SK-N-SH treated with all-trans-retinoic acid at 6 μM for 48 hours (cell line): ENCODE results near the gene SP3.

Experiments
- ATAC-seq: fragments of 200-7000 bp; cut with Tn5 transposase; 3 replicates; pipeline ENCODE4 v1.9.1; 2020; ENCODE audit warnings: mild to moderate bottlenecking, moderate library complexity
- ARNTL ChIP-seq: fragments of 450-650 bp; formaldehyde crosslinking; IDR thresholded peaks from 2 replicates; pipeline ENCODE4 v1.5.0; 2020; ENCODE audit warnings: low read depth, mild to moderate bottlenecking, moderate library complexity, borderline replicate concordance
- BACH2 ChIP-seq: fragments of 250-450 bp; sonication (Bioruptor Pico); IDR thresholded peaks from 2 replicates; pipeline ENCODE4 v1.9.0; 2021; ENCODE audit warnings: mild to moderate bottlenecking, borderline replicate concordance
- CSDC2 ChIP-seq: fragments of 250-450 bp; sonication (Bioruptor Pico); IDR thresholded peaks from 2 replicates; pipeline ENCODE4 v1.5.0; 2020; ENCODE audit warnings: mild to moderate bottlenecking, moderate library complexity
- ESRRG ChIP-seq: fragments of 250-450 bp; sonication (Bioruptor Pico); IDR thresholded peaks from 2 replicates; pipeline ENCODE4 v1.6.1; 2021; ENCODE audit warnings: mild to moderate bottlenecking
- GLIS3 ChIP-seq: fragments of 250-450 bp; sonication (Bioruptor Pico); IDR thresholded peaks from 2 replicates; pipeline ENCODE4 v1.5.0; 2020; ENCODE audit warnings: mild to moderate bottlenecking, moderate library complexity
- ISL1 ChIP-seq: fragments of 250-450 bp; sonication (Bioruptor Pico); IDR thresholded peaks from 2 replicates; pipeline ENCODE4 v2.1.2; 2022; ENCODE audit warnings: mild to moderate bottlenecking, moderate library complexity
- OSR1 ChIP-seq: fragments of 250-450 bp; sonication (Bioruptor Pico); IDR thresholded peaks from 2 replicates; pipeline ENCODE4 v1.8.0; 2022; ENCODE audit warnings: moderate library complexity, mild to moderate bottlenecking, inconsistent platforms
- PPARA ChIP-seq: fragments of 250-450 bp; sonication (Bioruptor Pico); IDR thresholded peaks from 2 replicates; pipeline ENCODE4 v1.5.0; 2020; ENCODE audit warnings: mild to moderate bottlenecking, borderline replicate concordance
- RARB ChIP-seq: fragments of 250-450 bp; sonication (Bioruptor Pico); IDR thresholded peaks from 2 replicates; pipeline ENCODE4 v1.8.0; 2021; ENCODE audit warnings: mild to moderate bottlenecking, moderate library complexity
- SNAI2 ChIP-seq: fragments of 250-450 bp; sonication (Bioruptor Pico); IDR thresholded peaks from 2 replicates; pipeline ENCODE4 v1.5.0; 2020; ENCODE audit warnings: mild to moderate bottlenecking, moderate library complexity
- TCF4 ChIP-seq: fragments of 250-450 bp; sonication (Bioruptor Pico); IDR thresholded peaks from 2 replicates; pipeline ENCODE4 v1.8.0; 2021; ENCODE audit warnings: mild to moderate bottlenecking, moderate library complexity, borderline replicate concordance
- TOX ChIP-seq: fragments of 250-450 bp; sonication (Bioruptor Pico); IDR thresholded peaks from 2 replicates; pipeline ENCODE4 v1.8.0; 2021; ENCODE audit warnings: mild to moderate bottlenecking, moderate library complexity, borderline replicate concordance
- ZC3H10 ChIP-seq: fragments of 250-450 bp; sonication (Bioruptor Pico); IDR thresholded peaks from 2 replicates; pipeline ENCODE4 v1.5.1; 2021; ENCODE audit warnings: mild to moderate bottlenecking, moderate library complexity
- ZFP3 ChIP-seq: fragments of 250-450 bp; sonication (Bioruptor Pico); IDR thresholded peaks from 2 replicates; pipeline ENCODE4 v1.5.0; 2020; ENCODE audit warnings: mild to moderate bottlenecking, moderate library complexity
- ZFP30 ChIP-seq: fragments of 450-650 bp; formaldehyde crosslinking; IDR thresholded peaks from 2 replicates; pipeline ENCODE4 v1.5.0; 2022; ENCODE audit warnings: mild to moderate bottlenecking, moderate library complexity
- ZNF70 ChIP-seq: fragments of 450-650 bp; formaldehyde crosslinking; IDR thresholded peaks from 2 replicates; pipeline ENCODE4 v1.5.0; 2020; ENCODE audit warnings: mild to moderate bottlenecking, moderate library complexity
- ZNF8 ChIP-seq: fragments of 450-650 bp; formaldehyde crosslinking; IDR thresholded peaks from 2 replicates; pipeline ENCODE4 v1.5.0; 2020; ENCODE audit warnings: mild to moderate bottlenecking, moderate library complexity
- TF ChIP-seq, protein P1 (sequence below): fragments of 250-450 bp; sonication (Bioruptor Pico); IDR thresholded peaks from 2 replicates; pipeline ENCODE4 v1.5.0; 2020; ENCODE audit warnings: mild to moderate bottlenecking, moderate library complexity
- TF ChIP-seq, protein P2 (sequence below): fragments of 250-450 bp; sonication (Bioruptor Pico); IDR thresholded peaks from 2 replicates; pipeline ENCODE4 v1.5.1; 2021; ENCODE audit warnings: mild to moderate bottlenecking, moderate library complexity
- TF ChIP-seq, protein P3 (sequence below): fragments of 250-450 bp; sonication (Bioruptor Pico); IDR thresholded peaks from 2 replicates; pipeline ENCODE4 v1.8.0; 2020; ENCODE audit warnings: mild to moderate bottlenecking, moderate library complexity, borderline replicate concordance
- TF ChIP-seq, protein P4 (sequence below): fragments of 250-450 bp; sonication (Bioruptor Pico); IDR thresholded peaks from 2 replicates; pipeline ENCODE4 v1.8.0; 2021; ENCODE audit warnings: low read depth, mild to moderate bottlenecking, moderate library complexity, borderline replicate concordance
- TF ChIP-seq, protein P5 (sequence below): fragments of 250-450 bp; sonication (Bioruptor Pico); IDR thresholded peaks from 2 replicates; pipeline ENCODE4 v1.5.1; 2020; ENCODE audit warnings: low read depth, mild to moderate bottlenecking, moderate library complexity

Gene SP3

DNA sequence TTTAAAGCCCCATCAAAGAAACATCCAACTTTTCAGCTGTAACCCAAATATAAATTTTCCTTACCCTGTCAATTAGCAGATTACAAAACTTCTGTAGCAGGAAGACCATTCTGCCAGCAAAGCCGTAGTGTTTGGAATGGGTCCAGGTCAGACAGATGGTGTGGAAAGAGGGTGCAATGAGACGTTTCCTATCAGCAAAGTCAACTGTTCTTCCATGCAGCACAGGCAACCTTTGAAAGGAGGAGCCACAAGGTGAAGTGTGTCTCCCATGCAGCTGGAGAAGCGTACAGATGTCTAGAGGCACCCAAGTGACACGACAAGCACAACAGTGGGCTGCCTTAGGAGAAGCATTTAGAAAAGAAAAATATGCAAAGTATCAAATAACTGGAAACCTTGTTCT lies 83.7 kb downstream of the SP3 start:
- no peak for ATAC-seq

DNA sequence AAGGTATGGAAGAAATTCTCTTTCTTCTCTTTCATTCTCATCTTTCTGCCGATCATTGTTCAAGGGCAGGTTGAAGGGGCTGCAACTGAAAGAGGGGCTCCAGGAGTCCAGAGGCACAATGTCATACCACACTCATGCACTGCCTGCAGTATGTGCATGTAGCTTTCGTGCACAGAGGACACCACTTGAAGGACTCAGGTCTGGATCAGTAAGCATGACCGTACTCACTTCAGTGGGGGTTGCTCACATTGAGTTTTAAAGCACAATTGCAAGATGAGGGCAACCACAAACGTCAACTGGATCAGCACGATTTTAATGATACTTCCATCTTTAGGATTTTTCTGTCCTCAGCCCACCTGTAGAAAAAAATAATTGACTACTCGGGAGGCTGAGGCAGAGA lies 84.6 kb downstream of the SP3 start:
- ATAC-seq, result no peak
- TF ChIP-seq, protein P1, sequence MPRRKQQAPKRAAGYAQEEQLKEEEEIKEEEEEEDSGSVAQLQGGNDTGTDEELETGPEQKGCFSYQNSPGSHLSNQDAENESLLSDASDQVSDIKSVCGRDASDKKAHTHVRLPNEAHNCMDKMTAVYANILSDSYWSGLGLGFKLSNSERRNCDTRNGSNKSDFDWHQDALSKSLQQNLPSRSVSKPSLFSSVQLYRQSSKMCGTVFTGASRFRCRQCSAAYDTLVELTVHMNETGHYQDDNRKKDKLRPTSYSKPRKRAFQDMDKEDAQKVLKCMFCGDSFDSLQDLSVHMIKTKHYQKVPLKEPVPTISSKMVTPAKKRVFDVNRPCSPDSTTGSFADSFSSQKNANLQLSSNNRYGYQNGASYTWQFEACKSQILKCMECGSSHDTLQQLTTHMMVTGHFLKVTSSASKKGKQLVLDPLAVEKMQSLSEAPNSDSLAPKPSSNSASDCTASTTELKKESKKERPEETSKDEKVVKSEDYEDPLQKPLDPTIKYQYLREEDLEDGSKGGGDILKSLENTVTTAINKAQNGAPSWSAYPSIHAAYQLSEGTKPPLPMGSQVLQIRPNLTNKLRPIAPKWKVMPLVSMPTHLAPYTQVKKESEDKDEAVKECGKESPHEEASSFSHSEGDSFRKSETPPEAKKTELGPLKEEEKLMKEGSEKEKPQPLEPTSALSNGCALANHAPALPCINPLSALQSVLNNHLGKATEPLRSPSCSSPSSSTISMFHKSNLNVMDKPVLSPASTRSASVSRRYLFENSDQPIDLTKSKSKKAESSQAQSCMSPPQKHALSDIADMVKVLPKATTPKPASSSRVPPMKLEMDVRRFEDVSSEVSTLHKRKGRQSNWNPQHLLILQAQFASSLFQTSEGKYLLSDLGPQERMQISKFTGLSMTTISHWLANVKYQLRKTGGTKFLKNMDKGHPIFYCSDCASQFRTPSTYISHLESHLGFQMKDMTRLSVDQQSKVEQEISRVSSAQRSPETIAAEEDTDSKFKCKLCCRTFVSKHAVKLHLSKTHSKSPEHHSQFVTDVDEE (CRISPR knock-in tag), result no peak
- TF ChIP-seq OSR1 (CRISPR knock-in tag) (no peak), ZFP3 (CRISPR knock-in tag) (no peak), BACH2 (CRISPR knock-in tag) (no peak), TCF4 (CRISPR knock-in tag) (no peak), ARNTL (CRISPR knock-in tag) (no peak), CSDC2 (CRISPR knock-in tag) (no peak), ZNF70 (CRISPR knock-in tag) (no peak), PPARA (CRISPR knock-in tag) (no peak), ZFP30 (CRISPR knock-in tag) (no peak), ISL1 (CRISPR knock-in tag) (no peak), TOX (CRISPR knock-in tag) (no peak), ESRRG (CRISPR knock-in tag) (no peak), ZNF8 (CRISPR knock-in tag) (no peak), RARB (CRISPR knock-in tag) (no peak), GLIS3 (CRISPR knock-in tag) (no peak)
- TF ChIP-seq, protein P2, sequence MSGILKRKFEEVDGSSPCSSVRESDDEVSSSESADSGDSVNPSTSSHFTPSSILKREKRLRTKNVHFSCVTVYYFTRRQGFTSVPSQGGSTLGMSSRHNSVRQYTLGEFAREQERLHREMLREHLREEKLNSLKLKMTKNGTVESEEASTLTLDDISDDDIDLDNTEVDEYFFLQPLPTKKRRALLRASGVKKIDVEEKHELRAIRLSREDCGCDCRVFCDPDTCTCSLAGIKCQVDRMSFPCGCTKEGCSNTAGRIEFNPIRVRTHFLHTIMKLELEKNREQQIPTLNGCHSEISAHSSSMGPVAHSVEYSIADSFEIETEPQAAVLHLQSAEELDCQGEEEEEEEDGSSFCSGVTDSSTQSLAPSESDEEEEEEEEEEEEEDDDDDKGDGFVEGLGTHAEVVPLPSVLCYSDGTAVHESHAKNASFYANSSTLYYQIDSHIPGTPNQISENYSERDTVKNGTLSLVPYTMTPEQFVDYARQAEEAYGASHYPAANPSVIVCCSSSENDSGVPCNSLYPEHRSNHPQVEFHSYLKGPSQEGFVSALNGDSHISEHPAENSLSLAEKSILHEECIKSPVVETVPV, result no peak
- TF ChIP-seq, protein P3, sequence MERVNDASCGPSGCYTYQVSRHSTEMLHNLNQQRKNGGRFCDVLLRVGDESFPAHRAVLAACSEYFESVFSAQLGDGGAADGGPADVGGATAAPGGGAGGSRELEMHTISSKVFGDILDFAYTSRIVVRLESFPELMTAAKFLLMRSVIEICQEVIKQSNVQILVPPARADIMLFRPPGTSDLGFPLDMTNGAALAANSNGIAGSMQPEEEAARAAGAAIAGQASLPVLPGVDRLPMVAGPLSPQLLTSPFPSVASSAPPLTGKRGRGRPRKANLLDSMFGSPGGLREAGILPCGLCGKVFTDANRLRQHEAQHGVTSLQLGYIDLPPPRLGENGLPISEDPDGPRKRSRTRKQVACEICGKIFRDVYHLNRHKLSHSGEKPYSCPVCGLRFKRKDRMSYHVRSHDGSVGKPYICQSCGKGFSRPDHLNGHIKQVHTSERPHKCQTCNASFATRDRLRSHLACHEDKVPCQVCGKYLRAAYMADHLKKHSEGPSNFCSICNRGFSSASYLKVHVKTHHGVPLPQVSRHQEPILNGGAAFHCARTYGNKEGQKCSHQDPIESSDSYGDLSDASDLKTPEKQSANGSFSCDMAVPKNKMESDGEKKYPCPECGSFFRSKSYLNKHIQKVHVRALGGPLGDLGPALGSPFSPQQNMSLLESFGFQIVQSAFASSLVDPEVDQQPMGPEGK (CRISPR knock-in tag), result no peak
- TF ChIP-seq, protein P4, sequence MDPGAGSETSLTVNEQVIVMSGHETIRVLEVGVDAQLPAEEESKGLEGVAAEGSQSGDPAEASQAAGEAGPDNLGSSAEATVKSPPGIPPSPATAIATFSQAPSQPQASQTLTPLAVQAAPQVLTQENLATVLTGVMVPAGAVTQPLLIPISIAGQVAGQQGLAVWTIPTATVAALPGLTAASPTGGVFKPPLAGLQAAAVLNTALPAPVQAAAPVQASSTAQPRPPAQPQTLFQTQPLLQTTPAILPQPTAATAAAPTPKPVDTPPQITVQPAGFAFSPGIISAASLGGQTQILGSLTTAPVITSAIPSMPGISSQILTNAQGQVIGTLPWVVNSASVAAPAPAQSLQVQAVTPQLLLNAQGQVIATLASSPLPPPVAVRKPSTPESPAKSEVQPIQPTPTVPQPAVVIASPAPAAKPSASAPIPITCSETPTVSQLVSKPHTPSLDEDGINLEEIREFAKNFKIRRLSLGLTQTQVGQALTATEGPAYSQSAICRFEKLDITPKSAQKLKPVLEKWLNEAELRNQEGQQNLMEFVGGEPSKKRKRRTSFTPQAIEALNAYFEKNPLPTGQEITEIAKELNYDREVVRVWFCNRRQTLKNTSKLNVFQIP, result no peak
- TF ChIP-seq, protein P5, sequence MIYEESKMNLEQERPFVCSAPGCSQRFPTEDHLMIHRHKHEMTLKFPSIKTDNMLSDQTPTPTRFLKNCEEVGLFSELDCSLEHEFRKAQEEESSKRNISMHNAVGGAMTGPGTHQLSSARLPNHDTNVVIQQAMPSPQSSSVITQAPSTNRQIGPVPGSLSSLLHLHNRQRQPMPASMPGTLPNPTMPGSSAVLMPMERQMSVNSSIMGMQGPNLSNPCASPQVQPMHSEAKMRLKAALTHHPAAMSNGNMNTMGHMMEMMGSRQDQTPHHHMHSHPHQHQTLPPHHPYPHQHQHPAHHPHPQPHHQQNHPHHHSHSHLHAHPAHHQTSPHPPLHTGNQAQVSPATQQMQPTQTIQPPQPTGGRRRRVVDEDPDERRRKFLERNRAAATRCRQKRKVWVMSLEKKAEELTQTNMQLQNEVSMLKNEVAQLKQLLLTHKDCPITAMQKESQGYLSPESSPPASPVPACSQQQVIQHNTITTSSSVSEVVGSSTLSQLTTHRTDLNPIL (CRISPR knock-in tag), result no peak

More for the DNA sequence above, 83.7 kb downstream of the SP3 start:
- TF ChIP-seq BACH2 (CRISPR knock-in tag), result no peak
- no peak for TF ChIP-seq OSR1 (CRISPR knock-in tag)
- TF ChIP-seq RARB (CRISPR knock-in tag), result no peak
- TF ChIP-seq, protein P2, result no peak
- no peak for TF ChIP-seq CSDC2 (CRISPR knock-in tag)
- TF ChIP-seq, protein P4, result no peak
- TF ChIP-seq, protein P5 (CRISPR knock-in tag), result no peak
- TF ChIP-seq GLIS3 (CRISPR knock-in tag), result no peak
- no peak for TF ChIP-seq ISL1 (CRISPR knock-in tag)
- no peak for TF ChIP-seq ZC3H10 (CRISPR knock-in tag)
- no peak for TF ChIP-seq SNAI2
- no peak for TF ChIP-seq ZNF8 (CRISPR knock-in tag)
